Lower lobe of right lung (tissue), 2 donors: Measurements from ENCODE around the gene PPP1R27. TPM values are rescaled to one million over a fixed set of nuclear protein-coding genes. Genes with fewer than 3 reads are reported as not detected.

Source experiments
- ATAC-seq, 2 donors: fragments of 200-7000 bp; cut with Tn5 transposase; one replicate each; pipeline ENCODE4 v1.9.1; 2020 to 2022; ENCODE audit warnings: mild to moderate bottlenecking in 2 of 2, moderate library complexity in 2 of 2
- DNase-seq: peaks from one replicate; pipeline ENCODE4 v3.0.0-alpha.2; 2020
- H3K27ac ChIP-seq: fragments of 200-600 bp; one replicate; pipeline ENCODE4 v1.8.0; 2022
- H3K27me3 ChIP-seq: fragments of 200-600 bp; one replicate; pipeline ENCODE4 v1.8.0; 2022; ENCODE audit warnings: low read depth
- H3K36me3 ChIP-seq: fragments of 200-600 bp; one replicate; pipeline ENCODE4 v1.8.0; 2022; ENCODE audit warnings: mild to moderate bottlenecking
- H3K4me1 ChIP-seq: fragments of 200-600 bp; one replicate; pipeline ENCODE4 v1.8.0; 2022
- H3K4me3 ChIP-seq: fragments of 200-600 bp; one replicate; pipeline ENCODE4 v1.8.0; 2022; ENCODE audit warnings: mild to moderate bottlenecking
- H3K9me3 ChIP-seq: fragments of 200-600 bp; one replicate; pipeline ENCODE4 v1.8.0; 2022
- CTCF ChIP-seq: fragments of 200-600 bp; IDR thresholded peaks from one replicate; pipeline ENCODE4 v1.8.0; 2022; ENCODE audit warnings: antibody characterized with exemption, mild to moderate bottlenecking
- intact Hi-C: fragments of 100-400 bp; cut with DNase I; formaldehyde crosslinking; loops from one replicate; pipeline ENCODE4 v1.11.0; 2022
- total RNA-seq: library from RNA; stranded (reverse); fragmentation: NEBNext Ultra II Directional; extraction: Animal tissue kit (Norgen Biotek cat#: 25700); gene quantifications from one replicate; pipeline ENCODE4 v1.2.1, GENCODE V29; 2021
- donor health status: DM: no; HTN: yes; CAD: no; lungs with severe emphysema.

Gene PPP1R27
- total RNA-seq, 1 donor from 2014 or later, result not detected

GRCh38 chr17:81808778-81809555, 25.9 kb downstream of the PPP1R27 start:
- intact Hi-C loops, result no loop called here
- Histone ChIP-seq H3K9me3 (no peaks in the 10 kb centered on the region), H3K27me3 (peaks cover 81% of the 10 kb centered on the region), H3K4me3 (no peak overlapping the region), H3K4me1 (peaks cover 10% of the 10 kb centered on the region), H3K36me3 (no peaks in the 10 kb centered on the region), H3K27ac (no peak overlapping the region)
- no peak for ATAC-seq
- DNase-seq, result no peak
- no peak for TF ChIP-seq CTCF

DNA sequence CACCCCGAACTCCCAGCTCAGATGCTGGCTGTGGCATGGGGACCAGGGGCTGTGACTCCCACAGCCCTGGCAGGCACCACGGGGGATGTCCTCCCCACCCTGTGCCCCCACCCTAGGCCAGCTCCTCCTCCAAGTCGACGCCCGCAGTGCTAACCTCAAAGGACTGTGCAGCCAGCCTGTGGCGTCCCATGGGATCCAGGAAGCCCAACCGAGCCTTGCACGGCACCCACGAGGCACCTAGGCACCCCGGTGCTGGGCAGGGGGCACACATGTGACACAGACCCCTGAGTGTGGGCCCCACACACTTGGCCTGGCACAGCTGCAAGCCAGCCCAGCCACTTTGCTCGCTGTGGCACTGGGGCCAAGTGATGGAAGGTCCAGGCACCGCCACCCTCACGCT, 27.0 kb downstream of the PPP1R27 start:
- Histone ChIP-seq H3K9me3 (no peaks in the 10 kb centered on the region), H3K4me3 (no peak overlapping the region), H3K27ac (no peak overlapping the region), H3K36me3 (no peaks in the 10 kb centered on the region), H3K27me3 (peaks cover 87% of the 10 kb centered on the region), H3K4me1 (peaks cover 10% of the 10 kb centered on the region)
- intact Hi-C loops, result no loop called here
- DNase-seq (no peak), ATAC-seq (no peak)
- no peak for TF ChIP-seq CTCF

DNA sequence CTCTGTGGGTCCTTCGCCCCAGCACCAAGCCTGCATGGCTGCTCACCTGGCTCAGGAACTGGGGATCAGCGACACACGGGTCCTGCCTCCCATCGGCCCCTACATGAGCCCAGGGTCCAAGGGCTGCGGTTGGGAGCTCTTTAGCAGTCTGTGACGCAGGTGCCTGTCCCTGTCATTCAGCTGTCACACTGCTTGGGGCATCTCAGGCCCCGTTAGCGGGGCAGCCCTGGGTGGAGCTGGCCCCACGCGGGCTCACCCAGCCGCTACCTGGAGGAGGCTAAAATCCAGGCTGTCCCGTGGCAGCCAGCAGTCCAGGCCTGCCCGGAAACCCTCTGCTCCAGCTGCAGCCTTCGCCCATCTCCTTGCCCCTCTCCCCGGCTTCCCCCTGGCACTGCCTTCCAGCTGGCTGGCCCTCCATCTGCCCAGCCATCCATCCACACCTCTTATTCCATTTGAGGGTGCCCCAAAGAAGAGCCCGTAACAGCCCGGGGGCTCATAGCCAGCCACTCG, 27.6 kb downstream of the PPP1R27 start:
- DNase-seq (no peak), ATAC-seq (no peak)
- Histone ChIP-seq H3K4me3 (no peak overlapping the region), H3K9me3 (no peaks in the 10 kb centered on the region), H3K36me3 (no peaks in the 10 kb centered on the region), H3K27me3 (peaks cover 86% of the 10 kb centered on the region), H3K27ac (no peak overlapping the region), H3K4me1 (peaks cover 10% of the 10 kb centered on the region)
- intact Hi-C loops, result no loop called here
- TF ChIP-seq CTCF, result no peak

GRCh38 chr17:81806461-81807209, 28.2 kb downstream of the PPP1R27 start:
- TF ChIP-seq CTCF, result no peak
- ATAC-seq (no peak), DNase-seq (no peak)
- no peak overlapping the region for H3K4me3 ChIP-seq
- no peaks in the 10 kb centered on the region for H3K36me3 ChIP-seq
- no peak overlapping the region for H3K27ac ChIP-seq
- peaks cover 10% of the 10 kb centered on the region for H3K4me1 ChIP-seq
- peaks cover 85% of the 10 kb centered on the region for H3K27me3 ChIP-seq
- intact Hi-C loops, result no loop called here
- H3K9me3 ChIP-seq, result no peaks in the 10 kb centered on the region

GRCh38 chr17:81805707-81806460, 29.0 kb downstream of the PPP1R27 start:
- Histone ChIP-seq H3K27ac (no peak overlapping the region), H3K36me3 (no peaks in the 10 kb centered on the region), H3K9me3 (no peaks in the 10 kb centered on the region), H3K27me3 (peaks cover 85% of the 10 kb centered on the region), H3K4me3 (no peak overlapping the region), H3K4me1 (peaks cover 10% of the 10 kb centered on the region)
- intact Hi-C loops, result no loop called here
- ATAC-seq (no peak), DNase-seq (no peak)
- TF ChIP-seq CTCF, result no peak
